ENCODE measurements around the gene MCOLN1. TPM values are rescaled to one million over a fixed set of nuclear protein-coding genes. Genes with fewer than 3 reads are reported as not detected.

The MCOLN1 gene
- total and polyA plus RNA-seq, 2 donors from 2014 or later: 24.0 to 25.7 TPM

DNA sequence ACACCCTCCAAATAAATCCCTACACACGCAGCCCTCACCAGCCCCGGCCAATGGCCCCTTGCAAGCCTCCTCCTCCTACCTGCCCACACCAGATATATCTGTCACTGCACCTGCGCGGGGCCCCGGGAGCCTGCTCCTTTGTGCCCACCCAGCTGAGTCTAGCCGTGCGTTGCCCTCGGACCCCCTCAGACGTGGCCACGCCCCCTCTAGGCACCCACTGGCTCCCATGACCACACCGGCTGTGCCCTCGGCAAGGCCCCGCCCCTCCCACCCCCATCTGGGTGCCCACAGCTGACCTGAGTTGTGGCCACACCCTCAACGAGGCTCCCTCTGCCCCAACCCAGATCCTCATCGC, 6.8 kb downstream of the MCOLN1 start:
- intact Hi-C loops (cut with DNase I): no loop called here
- no peak overlapping the region for H3K27ac ChIP-seq (ENCODE audit: low read depth in 2 of 2, low read length in 2 of 2)
- H3K4me1 ChIP-seq (ENCODE audit: control insufficient read depth in 2 of 3, insufficient read depth in 2 of 3, low read depth in 1 of 3, low read length in 3 of 3): peaks cover 0 to 4% (median 0%) of the 10 kb centered on the region in 3 donors
- TF ChIP-seq, protein P1, sequence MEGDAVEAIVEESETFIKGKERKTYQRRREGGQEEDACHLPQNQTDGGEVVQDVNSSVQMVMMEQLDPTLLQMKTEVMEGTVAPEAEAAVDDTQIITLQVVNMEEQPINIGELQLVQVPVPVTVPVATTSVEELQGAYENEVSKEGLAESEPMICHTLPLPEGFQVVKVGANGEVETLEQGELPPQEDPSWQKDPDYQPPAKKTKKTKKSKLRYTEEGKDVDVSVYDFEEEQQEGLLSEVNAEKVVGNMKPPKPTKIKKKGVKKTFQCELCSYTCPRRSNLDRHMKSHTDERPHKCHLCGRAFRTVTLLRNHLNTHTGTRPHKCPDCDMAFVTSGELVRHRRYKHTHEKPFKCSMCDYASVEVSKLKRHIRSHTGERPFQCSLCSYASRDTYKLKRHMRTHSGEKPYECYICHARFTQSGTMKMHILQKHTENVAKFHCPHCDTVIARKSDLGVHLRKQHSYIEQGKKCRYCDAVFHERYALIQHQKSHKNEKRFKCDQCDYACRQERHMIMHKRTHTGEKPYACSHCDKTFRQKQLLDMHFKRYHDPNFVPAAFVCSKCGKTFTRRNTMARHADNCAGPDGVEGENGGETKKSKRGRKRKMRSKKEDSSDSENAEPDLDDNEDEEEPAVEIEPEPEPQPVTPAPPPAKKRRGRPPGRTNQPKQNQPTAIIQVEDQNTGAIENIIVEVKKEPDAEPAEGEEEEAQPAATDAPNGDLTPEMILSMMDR (IDR thresholded peaks at IDR 0.05; ENCODE audit: borderline replicate concordance, extremely low read depth, insufficient read depth): no peak
- peak in 1 of 5 donors; percentile 73 for DNase-seq
- no peak for FAIRE-seq
- no peaks in the 10 kb centered on the region for H3K9me3 ChIP-seq (ENCODE audit: control insufficient read depth in 2 of 3, insufficient read depth in 1 of 3, low read length in 3 of 3)
- peaks cover 0 to 8% (median 2%) of the 10 kb centered on the region in 3 donors for H3K36me3 ChIP-seq (ENCODE audit: control insufficient read depth in 2 of 3, insufficient read depth in 3 of 3, low read length in 3 of 3)
- no peak overlapping the region for H3K9ac ChIP-seq (ENCODE audit: low read length in 3 of 3)
- no peak overlapping the region for H3K4me3 ChIP-seq (ENCODE audit: low read length in 3 of 3)
- H3K27me3 ChIP-seq (ENCODE audit: control insufficient read depth, insufficient read depth, low read length): no peaks in the 10 kb centered on the region

- no peak overlapping the region for H3K9ac ChIP-seq (ENCODE audit: low read length in 3 of 3)
- no peak overlapping the region for H3K27ac ChIP-seq (ENCODE audit: low read depth in 2 of 2, low read length in 2 of 2)
- H3K9me3 ChIP-seq (ENCODE audit: control insufficient read depth in 2 of 3, insufficient read depth in 1 of 3, low read length in 3 of 3): no peaks in the 10 kb centered on the region
- intact Hi-C loops (cut with DNase I): no loop called here
- H3K36me3 ChIP-seq (ENCODE audit: control insufficient read depth in 2 of 3, insufficient read depth in 3 of 3, low read length in 3 of 3): peaks cover 0 to 8% (median 2%) of the 10 kb centered on the region in 3 donors
- FAIRE-seq (no peak), DNase-seq (peak in 1 of 5 donors; percentile 74)
- peaks cover 0 to 4% (median 0%) of the 10 kb centered on the region in 3 donors for H3K4me1 ChIP-seq (ENCODE audit: control insufficient read depth in 2 of 3, insufficient read depth in 2 of 3, low read depth in 1 of 3, low read length in 3 of 3)
- TF ChIP-seq, protein P1 (IDR thresholded peaks at IDR 0.05; ENCODE audit: borderline replicate concordance, extremely low read depth, insufficient read depth): no peak
- H3K4me3 ChIP-seq (ENCODE audit: low read length in 3 of 3): no peak overlapping the region
- no peaks in the 10 kb centered on the region for H3K27me3 ChIP-seq (ENCODE audit: control insufficient read depth, insufficient read depth, low read length)
These were observed 7.4 kb downstream of the MCOLN1 start for GRCh38 chr19:7529610-7530490.

GRCh38 chr19:7533281-7533885, 11.0 kb downstream of the MCOLN1 start:
- Histone ChIP-seq H3K36me3 (ENCODE audit: control insufficient read depth in 2 of 3, insufficient read depth in 3 of 3, low read length in 3 of 3) (peaks cover 0 to 6% (median 3%) of the 10 kb centered on the region in 3 donors), H3K9ac (ENCODE audit: low read length in 3 of 3) (peak overlapping the region in 1 of 3 donors; percentile 71), H3K4me3 (ENCODE audit: low read length in 3 of 3) (peak overlapping the region; percentile 34 to 93 (median 49)), H3K4me1 (ENCODE audit: control insufficient read depth in 2 of 3, insufficient read depth in 2 of 3, low read depth in 1 of 3, low read length in 3 of 3) (peaks cover 0 to 8% (median 0%) of the 10 kb centered on the region in 3 donors), H3K27me3 (ENCODE audit: control insufficient read depth, insufficient read depth, low read length) (no peaks in the 10 kb centered on the region), H3K9me3 (ENCODE audit: control insufficient read depth in 2 of 3, insufficient read depth in 1 of 3, low read length in 3 of 3) (no peaks in the 10 kb centered on the region), H3K27ac (ENCODE audit: low read depth in 2 of 2, low read length in 2 of 2) (peak overlapping the region; percentile 44 to 93)
- TF ChIP-seq, protein P1 (IDR thresholded peaks at IDR 0.05; ENCODE audit: borderline replicate concordance, extremely low read depth, insufficient read depth): no peak
- DNase-seq: peak; percentile 42 to 91 (median 70)
- FAIRE-seq: no peak
- intact Hi-C loops (cut with DNase I): no loop called here
